HG03457 (cell line): ENCODE measurements around the gene LRP2.
"Not testable (repeated sequence)": the region's sequence is repeated elsewhere in the genome, so short reads cannot be mapped to it uniquely, and the experiment has no call there.

ENCODE experiments used
- ATAC-seq: cut with Tn5 transposase; IDR thresholded peaks from one replicate; pipeline ENCODE4 v1.9.1; 2021; ENCODE audit warnings: moderate number of reproducible peaks; ENCODE audit not compliant: unreplicated experiment

Gene LRP2

DNA sequence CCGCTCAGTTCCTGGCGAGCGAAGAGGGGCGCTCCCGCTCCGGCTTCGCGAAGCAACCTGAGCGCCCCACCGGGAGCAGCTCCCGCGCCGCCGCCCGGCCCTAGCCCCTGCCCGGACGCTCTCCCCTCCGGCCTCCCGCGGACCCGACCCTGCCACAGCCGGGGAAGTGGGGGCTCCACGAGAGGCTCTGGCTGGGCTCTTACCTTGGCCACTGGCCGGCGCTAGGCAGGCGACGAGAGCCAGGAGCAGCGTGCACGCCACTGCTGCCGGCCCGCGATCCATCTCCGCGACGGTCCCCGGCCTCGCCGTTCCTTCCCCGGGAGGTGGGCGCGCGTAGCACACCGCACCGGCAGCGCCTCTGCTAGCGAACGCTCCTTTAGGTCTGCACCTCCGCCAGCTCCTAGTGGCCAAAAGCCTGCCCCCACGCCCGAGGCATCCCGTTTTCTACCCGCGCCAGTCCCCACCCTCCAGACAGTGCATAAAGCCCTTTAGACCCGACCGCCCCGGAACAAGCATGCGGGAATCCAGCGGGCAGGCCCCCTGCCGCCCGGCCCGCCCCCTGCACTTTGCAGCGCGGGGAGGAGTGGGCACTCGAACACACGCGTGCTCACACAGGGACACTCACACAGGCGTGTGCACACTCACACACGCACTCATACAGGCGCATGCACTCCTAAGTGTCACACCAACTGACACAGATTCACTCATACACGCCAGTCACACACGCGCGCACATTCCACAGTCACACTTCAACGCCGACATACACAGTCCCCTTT lies at the start of gene LRP2:
TSS of gene LRP2 (minus strand) at position 417 of the 776 bp plus-strand sequence. CDS start at position 282, 135 bp downstream.
- ATAC-seq: no peak

DNA sequence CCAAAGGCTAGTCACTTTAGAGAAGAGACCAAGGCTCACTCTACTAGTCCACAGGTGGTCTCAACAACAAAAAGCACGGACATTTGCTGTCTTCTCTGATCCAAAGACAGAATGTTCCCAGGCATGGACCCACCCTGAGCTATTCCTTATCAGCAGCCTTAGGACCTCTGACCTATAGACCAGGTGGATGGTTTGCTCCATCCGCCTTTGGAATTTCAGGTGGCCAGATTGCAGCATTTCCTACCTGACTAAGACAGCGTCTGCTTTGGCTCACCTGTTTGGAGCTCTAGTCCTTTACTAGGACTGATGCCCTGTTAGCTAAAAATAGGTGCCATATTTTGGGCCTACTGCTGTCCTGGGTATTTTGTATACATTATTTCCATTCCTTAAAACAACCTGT lies 44.6 kb upstream of the LRP2 start:
- no peak for ATAC-seq

DNA sequence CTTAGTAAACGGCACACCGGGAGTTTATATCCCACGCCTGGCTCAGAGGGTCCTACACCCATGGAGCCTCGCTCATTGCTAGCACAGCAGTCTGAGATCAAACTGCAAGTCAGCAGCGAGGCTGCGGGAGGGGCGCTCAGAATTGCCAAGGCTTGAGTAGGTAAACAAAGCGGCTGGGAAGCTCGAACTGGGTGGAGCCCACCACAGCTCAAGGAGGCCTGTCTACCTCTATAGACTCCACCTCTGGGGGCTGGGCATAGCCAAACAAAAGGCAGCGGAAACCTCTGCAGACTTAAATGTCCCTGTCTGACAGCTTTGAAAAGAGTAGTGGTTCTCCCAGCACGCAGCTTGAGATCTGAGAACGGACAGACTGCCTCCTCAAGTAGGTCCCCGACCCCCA lies 37.2 kb upstream of the LRP2 start:
- ATAC-seq: not testable (repeated sequence)

DNA sequence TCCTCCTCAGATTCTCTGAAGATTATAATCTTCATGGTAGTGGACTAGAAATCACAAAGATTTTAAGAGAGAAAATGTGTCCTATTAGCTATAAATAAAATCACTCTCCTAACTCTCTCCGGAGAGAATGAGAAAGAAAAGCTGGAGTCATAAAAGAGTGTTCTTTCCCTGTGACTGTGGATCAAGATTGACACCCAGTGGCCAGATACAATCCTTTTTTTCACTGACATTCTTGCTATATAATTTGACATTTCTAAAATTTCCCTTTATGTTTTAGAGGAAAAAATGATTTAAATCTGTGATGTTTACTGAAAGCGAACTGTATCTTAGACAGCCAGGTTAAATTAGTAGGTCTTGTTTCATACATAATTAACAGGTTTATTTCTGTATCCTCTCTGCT lies 35.4 kb upstream of the LRP2 start:
- no peak for ATAC-seq

DNA sequence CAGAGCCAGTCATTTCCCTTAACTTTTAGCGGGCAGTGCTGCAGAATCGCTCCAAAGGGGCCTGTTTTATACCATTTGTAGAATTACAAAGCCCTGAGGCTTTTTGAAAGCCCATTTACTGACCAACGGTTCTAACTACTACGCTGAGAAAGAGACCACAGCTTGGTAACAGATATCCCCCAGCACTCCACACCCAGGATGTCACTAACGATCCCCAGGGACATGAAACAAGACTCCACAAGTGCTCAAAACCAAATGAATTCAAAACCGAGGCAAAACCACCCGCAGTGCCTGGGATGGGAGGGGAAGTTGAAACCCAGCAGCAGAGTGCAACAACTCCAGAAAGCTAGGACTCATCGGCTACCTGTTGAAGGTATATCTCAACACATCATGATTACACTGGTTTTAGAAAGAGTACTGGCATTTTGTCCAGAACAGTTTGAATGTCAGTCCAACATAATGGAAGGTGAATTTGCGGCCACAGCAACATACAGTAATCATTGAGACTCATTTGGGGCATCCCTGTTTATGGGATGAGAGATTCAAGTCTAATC lies 33.6 kb upstream of the LRP2 start:
- ATAC-seq: no peak

DNA sequence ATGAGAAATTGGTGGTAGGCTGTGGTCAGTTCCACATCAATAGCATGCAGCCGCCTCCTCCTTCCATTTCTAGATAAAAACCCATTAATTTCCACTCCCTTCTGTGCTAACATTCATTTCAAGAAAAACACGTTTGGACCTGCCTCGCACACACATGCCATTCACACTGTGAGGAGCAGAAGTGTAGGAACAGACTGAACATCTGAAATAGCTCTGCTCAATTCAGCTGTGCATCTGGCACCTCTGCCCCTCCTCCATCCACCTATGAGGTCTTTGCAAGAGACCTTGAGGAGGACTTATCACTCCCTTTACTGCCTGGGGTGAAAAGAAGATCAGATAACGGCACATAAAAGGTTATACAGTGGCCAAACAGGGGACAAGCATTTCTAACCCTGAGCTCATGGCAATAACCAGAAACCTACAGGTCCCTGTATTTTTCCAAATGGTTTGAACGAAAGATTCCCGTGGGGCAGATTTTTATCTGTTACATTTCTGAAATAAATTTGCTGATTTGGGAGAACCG lies 30.8 kb upstream of the LRP2 start:
- ATAC-seq: no peak

DNA sequence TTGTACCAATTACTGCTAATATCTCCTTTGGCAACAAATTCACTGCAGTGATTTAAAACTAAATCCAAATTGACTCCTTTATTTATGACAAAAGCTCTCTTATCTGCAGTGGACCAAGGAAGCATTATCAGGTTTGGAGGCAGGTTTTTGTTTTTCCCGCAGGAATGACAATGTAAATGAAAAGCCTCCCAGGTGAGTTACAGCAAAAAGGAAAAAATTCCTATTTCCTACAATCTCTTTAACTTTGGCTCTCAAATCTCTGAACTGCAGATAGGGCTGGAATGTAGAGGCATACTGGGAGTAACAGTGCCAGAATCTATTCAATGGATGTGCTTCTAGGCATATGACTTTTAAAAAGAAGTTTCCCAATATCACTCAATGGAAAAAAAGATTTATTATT lies 28.9 kb upstream of the LRP2 start:
- no peak for ATAC-seq

DNA sequence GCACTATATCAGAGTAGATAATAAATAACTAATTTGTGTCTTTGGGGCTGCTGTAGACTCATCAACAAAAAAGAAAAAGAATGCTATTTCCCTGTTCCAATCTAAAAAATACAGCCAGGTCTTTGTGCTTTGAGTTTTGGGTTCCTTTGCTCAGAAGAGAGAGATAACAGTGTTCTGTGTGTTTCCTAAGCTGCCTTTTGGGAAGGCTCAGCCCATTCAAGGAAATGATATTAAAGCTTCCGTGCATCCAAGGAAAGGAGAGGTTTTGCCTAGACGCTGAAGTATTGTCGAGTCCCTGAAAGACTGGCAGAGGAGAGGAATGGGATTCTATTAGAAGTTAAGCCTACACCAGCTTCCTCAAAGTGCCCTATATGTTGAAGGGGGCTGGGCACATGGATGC lies 25.8 kb upstream of the LRP2 start:
- no peak for ATAC-seq

DNA sequence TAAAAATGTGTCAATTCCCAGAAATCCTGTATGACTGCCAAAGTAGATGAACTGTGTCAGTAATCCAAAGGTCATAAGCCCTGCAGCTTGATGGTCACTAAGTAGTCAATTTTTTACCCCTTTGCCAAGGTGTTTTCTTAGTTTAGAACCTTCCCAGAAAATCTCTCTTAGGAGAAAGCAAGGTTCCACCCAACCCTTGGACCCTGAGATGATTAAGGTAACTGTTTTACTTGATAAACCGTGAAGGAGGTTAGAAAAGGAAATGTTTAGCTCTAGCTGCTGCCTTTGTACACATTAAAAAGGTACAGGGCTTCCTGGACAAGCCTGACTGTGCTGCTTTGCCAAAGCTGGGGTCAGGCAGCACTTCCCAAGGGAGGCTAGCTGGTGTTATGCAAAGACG lies 24.4 kb upstream of the LRP2 start:
- no peak for ATAC-seq

DNA sequence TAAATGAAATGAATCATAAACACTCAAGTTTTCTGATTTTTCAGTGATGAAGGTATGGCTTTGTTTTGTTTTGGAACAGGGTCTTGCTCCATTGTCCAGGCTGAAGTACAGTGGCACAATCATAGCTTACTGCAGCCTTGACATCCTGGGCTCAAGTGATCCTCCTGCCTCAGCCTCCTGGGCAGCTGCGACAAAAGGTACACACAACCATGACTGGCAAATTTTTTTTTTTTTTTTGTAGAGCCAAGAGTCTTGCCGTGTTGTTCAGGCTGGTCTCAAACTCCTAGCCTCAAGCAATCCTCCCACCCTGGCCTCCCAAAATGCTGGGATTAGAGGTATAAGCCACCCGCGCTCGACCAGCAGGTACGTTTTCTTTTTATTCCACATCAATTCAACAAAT lies 22.5 kb upstream of the LRP2 start:
- no peak for ATAC-seq

DNA sequence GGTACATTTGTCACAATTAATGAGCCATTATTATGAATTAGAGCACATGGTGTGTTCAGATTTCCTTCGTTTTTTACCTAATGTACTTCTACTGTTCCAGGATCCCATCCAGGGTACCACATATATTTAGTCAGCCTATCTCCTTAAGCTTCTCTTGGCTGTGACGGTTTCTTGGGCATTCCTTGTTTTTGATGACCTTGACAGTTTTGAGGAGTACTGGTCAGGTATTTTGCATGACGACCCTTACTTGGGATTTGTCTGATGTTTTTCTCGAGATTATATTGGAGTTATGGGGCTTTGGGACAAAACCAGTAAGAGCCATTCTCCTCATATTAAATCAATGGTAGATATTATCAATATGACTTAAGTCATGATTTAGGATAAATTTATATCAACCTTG lies 10.2 kb upstream of the LRP2 start:
- no peak for ATAC-seq

DNA sequence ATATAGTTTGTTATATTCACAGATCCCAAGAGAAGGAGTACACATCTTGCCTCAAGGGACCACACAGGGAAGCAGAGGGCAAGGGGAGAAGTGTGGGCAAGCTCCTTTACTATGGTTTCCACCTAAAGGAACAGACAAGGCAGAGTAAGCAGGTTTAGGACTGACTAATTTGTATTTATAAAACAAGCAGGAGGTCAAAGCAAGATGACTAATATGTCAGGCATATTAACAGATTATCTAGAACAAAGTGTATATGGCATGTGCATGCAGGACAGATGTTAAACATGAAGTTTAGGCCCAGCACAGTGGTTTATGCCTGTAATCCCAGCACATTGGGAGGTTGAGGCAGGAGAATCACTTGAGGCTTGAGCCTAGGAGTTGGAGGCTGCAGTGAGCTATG lies 3.7 kb upstream of the LRP2 start:
- ATAC-seq: no peak

DNA sequence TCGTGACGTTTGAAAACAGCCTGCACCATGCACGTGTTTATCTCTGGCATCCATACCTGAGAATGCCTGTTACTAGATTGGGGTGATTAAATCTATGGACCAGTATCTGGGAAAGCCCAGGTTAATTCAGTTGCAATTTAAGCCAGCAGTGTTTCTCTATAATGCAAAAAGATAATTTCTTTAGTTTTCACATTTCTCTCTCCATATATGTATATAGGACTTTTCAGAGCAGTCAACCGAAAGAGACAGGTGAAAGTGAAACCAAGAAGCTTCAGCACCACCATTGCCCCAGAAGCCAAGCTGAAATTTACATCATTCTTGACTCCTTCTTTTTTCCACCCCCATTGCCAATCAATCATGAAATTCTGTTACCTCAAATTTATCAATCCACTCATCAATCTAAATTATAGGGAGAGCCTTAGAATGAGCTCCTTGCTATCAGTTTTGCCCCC lies 2.7 kb upstream of the LRP2 start:
- no peak for ATAC-seq

DNA sequence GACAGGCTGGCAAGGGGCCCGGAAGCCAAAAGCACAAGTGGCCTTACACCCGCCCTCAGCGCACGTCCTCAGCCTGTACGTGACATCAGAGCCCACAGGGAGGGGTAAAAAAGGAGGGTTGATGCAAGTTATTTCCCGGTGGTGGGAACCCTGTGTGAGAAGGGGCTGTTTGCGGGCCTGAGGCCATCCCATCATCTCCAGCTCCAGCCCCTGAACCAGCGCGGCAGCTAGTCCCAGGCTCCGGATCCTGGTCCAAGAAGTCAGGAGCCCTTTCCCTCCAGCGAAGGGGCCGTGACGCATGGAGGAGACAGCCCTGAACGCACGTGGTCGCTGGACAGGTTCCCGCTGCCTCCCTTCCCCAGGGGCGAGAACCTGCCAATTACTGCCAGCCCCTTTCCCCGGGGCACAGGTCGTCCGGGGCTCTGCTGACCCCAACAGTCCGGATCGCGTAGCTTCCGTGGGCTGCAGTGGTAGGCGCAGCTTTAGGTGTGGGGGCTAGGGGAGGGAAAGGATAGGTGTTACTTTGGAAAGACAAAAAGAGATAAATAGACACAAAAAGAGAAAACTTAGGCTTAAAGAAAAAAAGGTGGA lies 1.3 kb upstream of the LRP2 start:
- ATAC-seq: peak; percentile 40

DNA sequence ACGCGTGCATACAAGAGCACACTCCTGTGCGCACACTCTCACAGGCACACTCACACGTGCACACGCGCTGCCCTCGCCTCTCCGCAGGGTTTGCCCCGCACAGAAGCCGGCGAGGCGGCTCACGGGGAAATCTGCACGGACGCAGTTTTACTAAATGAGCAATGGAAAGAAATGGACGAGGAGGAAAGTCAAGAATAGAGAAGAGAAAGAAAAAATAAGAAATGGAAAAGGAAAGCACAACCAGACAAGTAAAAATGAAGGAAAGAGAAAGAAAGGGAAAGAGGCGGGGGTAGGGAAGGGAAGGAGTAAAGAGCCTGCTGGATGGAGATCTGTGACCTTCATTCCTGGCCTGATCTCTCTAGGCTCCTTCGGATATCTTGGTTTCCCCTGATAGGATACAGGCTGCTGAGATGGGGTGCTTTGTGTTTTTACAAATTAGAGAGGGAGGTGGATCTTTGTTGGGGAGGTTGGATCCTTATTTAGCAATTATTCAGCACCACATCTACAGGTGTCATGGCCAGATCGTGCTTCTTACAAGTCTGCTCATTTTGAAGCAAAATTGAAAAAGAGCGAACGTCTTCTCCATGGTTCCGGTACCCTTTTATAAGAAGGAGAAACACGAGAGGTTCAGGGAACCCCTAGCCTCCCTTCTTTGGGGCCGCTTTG lies 693 bp upstream of the LRP2 start:
- ATAC-seq: no peak

DNA sequence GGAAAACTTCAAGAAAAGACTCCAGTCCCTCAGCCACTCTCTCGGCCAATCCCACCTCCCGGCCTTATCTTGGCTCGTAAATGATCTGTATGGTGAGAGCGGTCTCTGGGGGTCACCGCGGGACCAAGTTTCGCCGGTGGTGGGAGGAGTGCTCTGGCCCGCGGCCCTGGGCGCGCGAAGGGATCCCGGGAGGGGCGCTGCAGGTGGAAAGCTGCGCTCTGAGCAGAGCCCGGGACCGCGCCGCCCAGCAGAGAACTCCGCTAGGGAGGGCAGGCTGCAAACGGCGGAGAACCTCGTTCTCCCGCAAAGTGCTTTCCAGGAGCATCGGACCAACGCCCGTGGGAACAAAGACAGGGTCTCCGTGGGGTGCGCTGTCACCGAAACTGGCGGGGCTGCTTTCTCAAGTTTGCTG lies 622 bp downstream of the LRP2 start:
- ATAC-seq: no peak

DNA sequence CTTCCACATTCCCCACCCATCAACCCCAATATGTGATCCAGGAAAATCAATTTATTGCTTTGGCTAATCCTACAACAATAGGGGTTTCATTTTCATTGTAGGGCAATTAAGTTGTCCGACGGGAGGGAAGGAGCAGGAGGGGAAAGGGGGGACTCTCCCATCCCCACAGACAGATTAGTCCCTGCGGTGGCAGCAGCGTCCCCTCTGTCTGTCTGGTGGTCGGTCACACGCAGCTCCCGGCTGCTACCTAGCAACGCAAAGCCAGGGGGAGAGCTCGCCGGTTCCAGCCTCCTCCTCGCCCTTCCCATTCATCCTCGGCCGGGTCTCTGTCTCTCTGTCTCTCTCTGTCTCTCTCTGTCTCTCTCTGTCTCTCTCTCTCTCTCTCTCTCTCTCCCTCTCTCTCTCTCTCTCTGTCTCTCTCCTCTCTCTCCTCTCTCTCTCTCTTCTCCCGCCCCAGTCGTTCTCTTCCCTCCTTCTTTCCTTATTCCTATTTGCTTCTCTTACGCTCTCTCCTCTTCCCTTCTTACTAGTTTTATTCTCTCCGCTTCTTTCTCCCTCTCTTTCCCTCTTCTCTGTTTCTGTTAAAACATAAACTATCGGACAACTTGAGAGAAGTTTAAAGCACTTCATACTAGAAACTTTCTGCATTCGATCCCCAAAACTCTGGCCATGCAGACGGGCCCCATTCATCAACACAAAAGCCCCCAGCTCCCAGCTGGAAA lies 1.2 kb downstream of the LRP2 start:
- no peak for ATAC-seq

DNA sequence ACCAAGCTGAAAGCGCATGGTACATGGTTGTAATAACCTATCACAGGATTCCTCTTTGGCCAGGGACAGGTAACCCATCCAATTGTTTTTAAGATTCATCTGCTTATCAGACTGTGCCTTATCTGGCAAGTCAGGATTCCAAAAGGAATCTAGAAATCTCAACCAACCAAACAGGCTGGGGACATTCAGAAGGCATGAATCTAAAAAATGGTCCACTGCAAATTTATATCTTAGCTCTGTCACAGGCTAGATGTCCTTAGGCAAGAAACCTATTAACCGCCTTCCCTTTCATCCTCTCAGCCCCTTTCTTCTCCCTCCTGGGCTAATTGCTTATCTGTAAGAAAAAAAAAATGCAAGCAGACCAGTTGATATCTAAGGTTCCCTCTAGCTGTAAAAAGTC lies 4.3 kb downstream of the LRP2 start:
- ATAC-seq: no peak

DNA sequence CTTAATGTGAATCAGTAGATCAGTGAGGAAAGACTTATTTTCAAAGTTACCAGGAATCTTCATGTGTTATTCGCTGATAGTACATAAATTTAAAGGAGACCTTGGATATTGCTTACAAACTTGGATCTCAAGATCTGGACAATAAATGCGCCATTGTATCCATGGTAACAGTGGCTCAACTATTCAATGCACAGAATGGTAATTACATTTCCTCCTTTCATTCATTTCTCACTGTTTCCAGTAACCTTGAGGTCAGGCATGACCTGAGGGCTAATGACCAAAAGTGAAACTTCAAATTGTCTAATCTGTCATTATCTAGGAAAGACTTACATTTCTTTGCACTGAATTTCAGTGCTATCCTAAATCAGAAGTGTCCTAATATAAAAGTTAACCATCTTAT lies 8.1 kb downstream of the LRP2 start:
- no peak for ATAC-seq

DNA sequence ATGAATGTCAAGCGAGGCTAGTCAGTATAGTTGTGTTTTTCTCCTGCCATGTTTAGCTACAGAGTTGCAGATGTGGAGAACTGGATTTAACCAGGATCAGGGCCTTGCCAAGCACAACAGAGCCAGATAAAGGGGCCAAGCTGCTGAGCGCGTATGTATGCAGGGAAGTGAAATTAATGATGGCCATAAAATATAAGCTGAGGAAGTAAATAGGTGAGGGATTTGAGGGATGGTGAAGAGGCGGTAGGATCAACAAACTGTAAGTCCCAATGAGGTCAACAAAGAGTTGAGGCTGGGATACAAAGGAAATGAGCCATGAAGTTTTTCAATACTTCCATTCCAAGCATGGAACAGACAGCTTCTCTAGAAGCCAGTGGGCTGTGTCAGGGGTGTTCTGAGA lies 10.6 kb downstream of the LRP2 start:
- ATAC-seq: no peak

DNA sequence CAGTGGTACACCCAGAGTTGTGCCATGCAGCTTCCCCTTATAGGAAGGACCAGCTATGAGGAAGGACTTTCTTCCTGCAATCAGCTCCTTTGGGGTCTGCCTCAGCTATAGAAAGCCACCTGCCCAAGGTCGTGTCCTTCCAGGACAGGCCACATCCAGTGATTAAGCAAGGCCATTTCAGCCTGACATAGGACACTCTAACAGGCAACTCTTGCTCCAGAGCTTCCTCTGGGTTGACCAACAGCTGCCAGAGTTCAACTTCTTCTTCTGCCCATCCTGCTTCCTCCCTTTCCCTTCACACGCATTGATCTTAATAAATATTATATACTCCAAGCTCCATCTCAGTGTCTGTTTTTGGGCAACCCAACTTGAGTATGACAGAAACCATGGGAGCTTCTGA lies 12.8 kb downstream of the LRP2 start:
- ATAC-seq: no peak
